ENCODE results near the gene FAM13A. TPM values are rescaled to one million over a fixed set of nuclear protein-coding genes. Genes with fewer than 3 reads are reported as not detected.
A peak's percentile ranks its signal among the peaks of the same experiment; 100 is the strongest.
"Not testable (repeated sequence)": the region's sequence is repeated elsewhere in the genome, so short reads cannot be mapped to it uniquely, and the experiment has no call there.

The FAM13A gene
- total RNA-seq, 1 experiment from 2014 or later = 6.5 TPM

GRCh38 chr4:88999392-88999930, 57.5 kb downstream of the FAM13A start:
- no peak for DNase-seq (ENCODE audit: low read depth)

GRCh38 chr4:88998891-88999290, 58.1 kb downstream of the FAM13A start:
- no peak for DNase-seq (ENCODE audit: low read depth)

- DNase-seq (ENCODE audit: low read depth) = no peak
These were observed 59.0 kb downstream of the FAM13A start for GRCh38 chr4:88998001-88998400.

- no peak for DNase-seq (ENCODE audit: low read depth)
These were observed 61.1 kb downstream of the FAM13A start for GRCh38 chr4:88995874-88996273.

GRCh38 chr4:88995257-88995656, 61.7 kb downstream of the FAM13A start:
- DNase-seq (ENCODE audit: low read depth) = not testable (repeated sequence)

- DNase-seq (ENCODE audit: low read depth) = no peak
These were observed 63.7 kb downstream of the FAM13A start for GRCh38 chr4:88993246-88993645.

- DNase-seq (ENCODE audit: low read depth) = no peak
These were observed 65.2 kb downstream of the FAM13A start for GRCh38 chr4:88991746-88992145.

GRCh38 chr4:88989990-88990389, 67.0 kb downstream of the FAM13A start:
- DNase-seq (ENCODE audit: low read depth) = no peak

GRCh38 chr4:88985088-88985773, 71.8 kb downstream of the FAM13A start:
- DNase-seq (ENCODE audit: low read depth) = no peak

GRCh38 chr4:88982757-88983156, 74.2 kb downstream of the FAM13A start:
- no peak for DNase-seq (ENCODE audit: low read depth)

- DNase-seq (ENCODE audit: low read depth) = no peak
These were observed 75.0 kb downstream of the FAM13A start for GRCh38 chr4:88981993-88982392.

- no peak for DNase-seq (ENCODE audit: low read depth)
These were observed 75.4 kb downstream of the FAM13A start for GRCh38 chr4:88981556-88981955.

GRCh38 chr4:88979276-88979675, 77.7 kb downstream of the FAM13A start:
- no peak for DNase-seq (ENCODE audit: low read depth)

GRCh38 chr4:88976775-88977035, 80.3 kb downstream of the FAM13A start:
- DNase-seq (ENCODE audit: low read depth) = no peak

- DNase-seq (ENCODE audit: low read depth) = no peak
These were observed 80.8 kb downstream of the FAM13A start for GRCh38 chr4:88975958-88976774.

GRCh38 chr4:88971536-88971935, 85.4 kb downstream of the FAM13A start:
- no peak for DNase-seq (ENCODE audit: low read depth)

- DNase-seq (ENCODE audit: low read depth) = no peak
These were observed 87.2 kb downstream of the FAM13A start for GRCh38 chr4:88969746-88970145.

GRCh38 chr4:88969271-88969670, 87.7 kb downstream of the FAM13A start:
- DNase-seq (ENCODE audit: low read depth) = no peak

GRCh38 chr4:88967883-88968331, 89.1 kb downstream of the FAM13A start:
- no peak for DNase-seq (ENCODE audit: low read depth)

- no peak for DNase-seq (ENCODE audit: low read depth)
These were observed 91.9 kb downstream of the FAM13A start for GRCh38 chr4:88965053-88965452.

GRCh38 chr4:88964450-88964849, 92.5 kb downstream of the FAM13A start:
- DNase-seq (ENCODE audit: low read depth) = peak; percentile 37

- DNase-seq (ENCODE audit: low read depth) = no peak
These were observed 93.2 kb downstream of the FAM13A start for GRCh38 chr4:88963817-88964216.

- DNase-seq (ENCODE audit: low read depth) = no peak
These were observed 94.6 kb downstream of the FAM13A start for GRCh38 chr4:88962396-88962795.

All from Daoy (cell line).